22Rv1 (cell line): Measurements from ENCODE around the gene THBD.

Source experiments
- H3K27ac ChIP-seq: fragments of 450-650 bp; 2 replicates; pipeline ENCODE4 v1.5.1; 2017
- ZFX ChIP-seq: fragments of 450-650 bp; IDR thresholded peaks from 2 replicates; pipeline ENCODE4 v1.6.1; 2017; ENCODE audit warnings: antibody characterized with exemption, borderline replicate concordance
- TF ChIP-seq, protein P1 (sequence below): fragments of 450-650 bp; IDR thresholded peaks from 2 replicates; pipeline ENCODE4 v1.5.1; 2017; ENCODE audit warnings: mild to moderate bottlenecking

THBD gene

DNA sequence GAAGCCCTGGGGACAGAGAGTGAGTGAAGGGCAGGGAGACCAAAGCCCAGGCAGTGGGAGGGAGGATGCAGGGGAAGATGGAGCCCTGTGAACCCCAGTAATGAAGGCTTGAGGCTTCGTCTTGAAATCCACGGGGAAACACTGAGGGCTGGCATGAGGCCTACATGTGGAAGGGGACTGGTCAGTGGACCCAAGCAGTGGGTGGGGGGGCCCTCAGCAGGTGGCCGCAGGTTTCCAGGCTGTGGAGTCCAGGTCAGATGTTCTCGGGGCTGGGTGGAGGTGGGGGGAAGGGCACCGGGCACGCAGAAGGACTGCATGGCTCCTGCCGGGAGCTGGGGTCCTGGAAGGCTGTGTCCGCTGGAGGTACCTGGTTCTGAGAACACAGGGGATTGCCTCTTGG lies 39.4 kb upstream of the THBD start:
- TF ChIP-seq ZFX = no peak
- TF ChIP-seq, protein P1, sequence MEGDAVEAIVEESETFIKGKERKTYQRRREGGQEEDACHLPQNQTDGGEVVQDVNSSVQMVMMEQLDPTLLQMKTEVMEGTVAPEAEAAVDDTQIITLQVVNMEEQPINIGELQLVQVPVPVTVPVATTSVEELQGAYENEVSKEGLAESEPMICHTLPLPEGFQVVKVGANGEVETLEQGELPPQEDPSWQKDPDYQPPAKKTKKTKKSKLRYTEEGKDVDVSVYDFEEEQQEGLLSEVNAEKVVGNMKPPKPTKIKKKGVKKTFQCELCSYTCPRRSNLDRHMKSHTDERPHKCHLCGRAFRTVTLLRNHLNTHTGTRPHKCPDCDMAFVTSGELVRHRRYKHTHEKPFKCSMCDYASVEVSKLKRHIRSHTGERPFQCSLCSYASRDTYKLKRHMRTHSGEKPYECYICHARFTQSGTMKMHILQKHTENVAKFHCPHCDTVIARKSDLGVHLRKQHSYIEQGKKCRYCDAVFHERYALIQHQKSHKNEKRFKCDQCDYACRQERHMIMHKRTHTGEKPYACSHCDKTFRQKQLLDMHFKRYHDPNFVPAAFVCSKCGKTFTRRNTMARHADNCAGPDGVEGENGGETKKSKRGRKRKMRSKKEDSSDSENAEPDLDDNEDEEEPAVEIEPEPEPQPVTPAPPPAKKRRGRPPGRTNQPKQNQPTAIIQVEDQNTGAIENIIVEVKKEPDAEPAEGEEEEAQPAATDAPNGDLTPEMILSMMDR = no peak
- H3K27ac ChIP-seq = no peak overlapping the region

DNA sequence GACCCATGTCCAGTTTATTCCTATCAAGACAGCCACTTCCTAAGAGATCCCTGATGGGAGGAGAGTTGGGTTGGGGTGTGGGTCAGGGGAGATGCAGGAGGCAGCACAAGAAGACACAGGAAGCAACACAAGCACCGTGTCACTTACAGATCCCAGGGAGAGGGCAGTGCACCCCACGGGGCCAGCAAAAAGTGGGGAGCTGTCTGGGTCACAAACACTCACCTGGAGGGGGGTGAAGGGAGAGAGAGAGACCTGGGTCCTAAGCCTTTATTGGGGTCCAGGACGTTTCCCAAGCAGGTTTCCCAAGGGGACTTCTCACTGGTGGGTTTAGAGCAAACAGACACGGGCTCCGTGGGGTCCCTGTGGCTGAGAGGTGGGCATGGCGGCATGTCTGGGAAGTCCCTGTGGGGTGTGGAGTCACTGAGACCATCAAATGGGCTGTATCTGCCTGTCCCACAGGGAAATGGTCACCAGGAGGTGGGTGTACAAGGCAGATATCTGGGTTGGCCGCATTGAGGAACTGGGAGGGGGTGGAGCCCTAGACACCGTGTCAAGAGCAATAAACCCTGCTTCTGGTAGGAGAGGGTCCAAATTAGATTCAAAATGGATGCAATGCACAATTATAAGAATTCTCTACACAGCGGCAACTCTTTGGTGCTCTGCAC lies 38.2 kb upstream of the THBD start:
- TF ChIP-seq ZFX = no peak
- TF ChIP-seq, protein P1 = no peak

DNA sequence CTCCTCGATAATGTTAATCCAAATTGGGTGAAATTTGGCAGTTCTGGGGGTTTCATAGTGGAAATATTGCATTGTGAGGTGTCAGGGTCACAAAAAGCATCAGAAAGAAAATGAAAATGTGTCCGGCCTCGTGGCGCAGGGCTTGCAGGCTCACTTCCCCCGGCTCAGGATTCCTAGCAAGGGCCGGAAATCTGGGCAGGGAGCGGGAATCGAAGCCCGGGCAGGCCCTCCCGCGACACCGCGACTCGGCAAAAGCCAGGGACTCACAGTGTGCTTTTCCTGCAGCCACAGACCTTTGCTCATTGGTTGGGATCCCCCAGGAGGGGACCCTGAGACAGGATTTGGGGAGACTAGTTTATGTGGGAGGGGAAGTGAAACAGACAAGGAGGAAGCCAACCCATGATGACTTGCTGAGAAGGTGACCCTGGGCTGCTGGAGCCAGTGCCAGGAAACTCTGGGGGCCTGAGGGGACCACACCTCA lies 37.5 kb upstream of the THBD start:
- TF ChIP-seq, protein P1 = no peak
- no peak for TF ChIP-seq ZFX
- no peak overlapping the region for H3K27ac ChIP-seq

More for the DNA sequence above, 38.2 kb upstream of the THBD start:
- no peak overlapping the region for H3K27ac ChIP-seq

DNA sequence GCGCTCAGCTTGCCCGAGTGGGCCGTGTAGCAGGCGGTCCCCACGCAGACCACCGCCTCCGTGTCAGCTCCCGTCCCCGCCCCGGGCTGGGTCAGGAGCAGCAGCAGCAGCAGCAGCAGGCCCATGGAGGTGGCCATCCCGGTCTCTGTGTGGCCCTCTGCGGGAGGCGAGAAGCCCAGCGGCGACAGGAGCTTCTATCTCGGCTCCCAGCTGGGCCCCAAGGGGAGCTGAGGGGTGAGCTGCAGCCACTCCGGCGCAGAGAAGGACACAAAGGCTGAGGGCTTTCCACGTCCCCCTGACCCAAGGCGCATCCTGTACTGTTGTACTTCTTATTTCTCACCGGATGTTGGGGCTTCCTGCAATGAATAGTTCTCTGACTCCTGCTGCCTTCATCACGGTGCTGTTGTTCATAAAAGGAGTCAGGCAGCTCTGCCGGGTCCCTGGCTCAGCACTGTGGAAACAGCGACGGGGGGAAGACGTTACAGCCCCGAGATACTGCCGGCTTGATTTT lies 36.6 kb upstream of the THBD start, which contains the start of gene CD93:
Gene CD93, minus strand, starts transcription at position 269 of the 511 bp plus-strand sequence. Its CDS starts 132 bp downstream, at position 137.
- no peak within 1 kb of the TSS for H3K27ac ChIP-seq
- TF ChIP-seq, protein P1 = no peak
- no peak for TF ChIP-seq ZFX

DNA sequence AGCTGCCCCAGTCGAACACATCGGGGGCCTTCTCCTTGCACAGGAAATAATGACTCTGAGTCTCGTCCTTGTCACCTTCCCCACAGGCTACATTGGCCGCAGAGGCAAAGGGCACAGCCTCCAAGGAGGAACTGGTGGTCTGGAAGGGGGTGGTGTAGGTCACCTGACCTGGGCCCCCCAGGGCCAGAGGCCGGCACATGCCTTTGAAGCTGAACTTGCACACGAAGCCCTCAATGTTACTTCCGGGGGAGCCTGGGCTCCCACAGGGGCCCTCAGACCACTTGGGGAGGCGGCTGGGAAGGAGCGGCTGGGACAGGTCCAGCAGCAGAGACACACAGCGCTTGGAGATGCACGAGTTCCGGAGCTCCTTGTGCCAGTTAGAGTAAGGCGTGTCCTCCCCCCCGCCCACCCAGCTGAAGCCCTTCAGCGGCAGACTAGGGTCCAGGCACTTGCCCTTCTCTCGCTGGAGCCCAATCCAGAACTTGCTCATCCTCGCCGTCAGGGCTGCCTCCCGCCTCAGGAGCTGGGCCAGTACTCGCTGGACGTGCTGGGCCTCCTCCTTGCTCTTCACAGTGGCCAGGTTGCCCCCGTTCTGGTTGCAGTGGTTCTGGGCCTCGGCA lies 36.1 kb upstream of the THBD start:
- TF ChIP-seq ZFX = no peak
- TF ChIP-seq, protein P1 = no peak
- H3K27ac ChIP-seq = no peak overlapping the region

DNA sequence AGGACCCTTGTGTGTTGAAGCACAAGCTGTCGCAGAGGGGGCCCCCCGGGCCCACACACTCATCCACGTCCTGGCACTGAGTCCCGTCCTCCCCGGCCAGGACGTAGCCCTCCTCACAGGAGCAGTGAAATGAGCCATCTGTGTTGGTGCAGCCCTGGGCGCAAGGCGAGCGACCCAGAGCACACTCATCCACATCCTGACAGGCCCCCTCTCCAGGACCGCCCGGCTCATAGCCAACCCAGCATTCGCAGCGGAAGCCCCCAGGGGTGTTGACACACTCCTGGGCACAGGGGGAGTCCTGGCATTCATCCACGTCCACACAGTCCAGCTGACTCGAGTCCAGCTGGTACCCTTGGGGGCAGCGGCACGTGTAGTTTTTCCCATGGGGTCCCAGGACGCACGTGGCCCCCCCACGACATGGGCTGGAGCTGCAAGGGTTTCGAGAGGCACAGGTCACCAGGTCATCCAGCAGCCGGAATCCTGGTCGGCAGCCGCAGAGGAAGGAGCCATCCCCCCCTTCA lies 35.4 kb upstream of the THBD start:
- TF ChIP-seq ZFX = no peak
- TF ChIP-seq, protein P1 = no peak
- H3K27ac ChIP-seq = no peak overlapping the region
